Type B pancreatic cell (in vitro differentiated cells): ENCODE data around the gene EGFR. TPM values are rescaled to one million over a fixed set of nuclear protein-coding genes. Genes with fewer than 3 reads are reported as not detected.

Experiments
- DNase-seq: peaks from one replicate; pipeline ENCODE4 v3.0.0; 2021; ENCODE audit warnings: mixed read lengths; ENCODE audit not compliant: unreplicated experiment; ENCODE audit errors: extremely low spot score
- H3K27ac Mint-ChIP-seq: 2 replicates; pipeline ENCODE4 v1.8.0; 2021; ENCODE audit warnings: mild to moderate bottlenecking, mixed read lengths
- H3K27me3 Mint-ChIP-seq: 2 replicates; pipeline ENCODE4 v1.8.0; 2021; ENCODE audit warnings: mixed read lengths
- H3K36me3 Mint-ChIP-seq: 2 replicates; pipeline ENCODE4 v1.8.0; 2021; ENCODE audit warnings: mixed read lengths
- H3K4me1 Mint-ChIP-seq: one replicate; pipeline ENCODE4 v1.8.0; 2021; ENCODE audit warnings: mixed read lengths; ENCODE audit not compliant: unreplicated experiment
- H3K4me3 Mint-ChIP-seq: 2 replicates; pipeline ENCODE4 v1.8.0; 2021; ENCODE audit warnings: mild to moderate bottlenecking, mixed read lengths
- H3K9me3 Mint-ChIP-seq: 2 replicates; pipeline ENCODE4 v1.8.0; 2021; ENCODE audit warnings: mixed read lengths
- total RNA-seq: library from RNA; stranded (reverse); gene quantifications from 2 replicates; pipeline ENCODE4 v1.2.1, GENCODE V29; 2021; ENCODE audit warnings: low replicate concordance
- TF ChIP-seq, protein P1 (sequence below): fragments of 200-600 bp; sonication (generic); conservative IDR thresholded peaks from 2 replicates; pipeline ENCODE4 v1.5.0; 2021; ENCODE audit warnings: antibody characterized with exemption, mild to moderate bottlenecking

The EGFR gene
- total RNA-seq, 1 donor from 2014 or later, result 44.6 TPM

DNA sequence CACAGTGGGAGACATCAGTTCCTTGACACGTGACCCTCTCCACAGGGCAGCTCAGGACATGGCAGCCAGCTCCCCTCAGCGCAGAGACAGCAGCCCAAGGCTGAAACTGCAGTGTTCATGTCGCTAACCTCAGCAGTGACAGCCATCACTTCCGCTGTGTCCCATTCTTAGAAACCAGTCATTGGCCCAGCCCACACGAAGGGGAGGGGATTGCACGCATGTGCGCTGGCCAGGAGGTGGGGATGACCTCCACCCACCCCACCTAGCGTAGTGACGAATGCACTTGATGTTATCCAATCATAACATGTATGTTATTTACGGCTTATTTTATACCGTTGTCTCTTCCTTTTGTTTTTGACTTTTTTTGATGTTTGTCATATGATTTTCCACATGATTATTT is 36.9 kb upstream of the EGFR start:
- Mint-ChIP-seq H3K4me3 (no peak overlapping the region), H3K27me3 (no peaks in the 10 kb centered on the region), H3K27ac (no peak overlapping the region), H3K36me3 (no peaks in the 10 kb centered on the region), H3K4me1 (no peaks in the 10 kb centered on the region), H3K9me3 (peaks cover 9% of the 10 kb centered on the region)
- DNase-seq, result no peak
- TF ChIP-seq, protein P1, sequence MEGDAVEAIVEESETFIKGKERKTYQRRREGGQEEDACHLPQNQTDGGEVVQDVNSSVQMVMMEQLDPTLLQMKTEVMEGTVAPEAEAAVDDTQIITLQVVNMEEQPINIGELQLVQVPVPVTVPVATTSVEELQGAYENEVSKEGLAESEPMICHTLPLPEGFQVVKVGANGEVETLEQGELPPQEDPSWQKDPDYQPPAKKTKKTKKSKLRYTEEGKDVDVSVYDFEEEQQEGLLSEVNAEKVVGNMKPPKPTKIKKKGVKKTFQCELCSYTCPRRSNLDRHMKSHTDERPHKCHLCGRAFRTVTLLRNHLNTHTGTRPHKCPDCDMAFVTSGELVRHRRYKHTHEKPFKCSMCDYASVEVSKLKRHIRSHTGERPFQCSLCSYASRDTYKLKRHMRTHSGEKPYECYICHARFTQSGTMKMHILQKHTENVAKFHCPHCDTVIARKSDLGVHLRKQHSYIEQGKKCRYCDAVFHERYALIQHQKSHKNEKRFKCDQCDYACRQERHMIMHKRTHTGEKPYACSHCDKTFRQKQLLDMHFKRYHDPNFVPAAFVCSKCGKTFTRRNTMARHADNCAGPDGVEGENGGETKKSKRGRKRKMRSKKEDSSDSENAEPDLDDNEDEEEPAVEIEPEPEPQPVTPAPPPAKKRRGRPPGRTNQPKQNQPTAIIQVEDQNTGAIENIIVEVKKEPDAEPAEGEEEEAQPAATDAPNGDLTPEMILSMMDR, result no peak

DNA sequence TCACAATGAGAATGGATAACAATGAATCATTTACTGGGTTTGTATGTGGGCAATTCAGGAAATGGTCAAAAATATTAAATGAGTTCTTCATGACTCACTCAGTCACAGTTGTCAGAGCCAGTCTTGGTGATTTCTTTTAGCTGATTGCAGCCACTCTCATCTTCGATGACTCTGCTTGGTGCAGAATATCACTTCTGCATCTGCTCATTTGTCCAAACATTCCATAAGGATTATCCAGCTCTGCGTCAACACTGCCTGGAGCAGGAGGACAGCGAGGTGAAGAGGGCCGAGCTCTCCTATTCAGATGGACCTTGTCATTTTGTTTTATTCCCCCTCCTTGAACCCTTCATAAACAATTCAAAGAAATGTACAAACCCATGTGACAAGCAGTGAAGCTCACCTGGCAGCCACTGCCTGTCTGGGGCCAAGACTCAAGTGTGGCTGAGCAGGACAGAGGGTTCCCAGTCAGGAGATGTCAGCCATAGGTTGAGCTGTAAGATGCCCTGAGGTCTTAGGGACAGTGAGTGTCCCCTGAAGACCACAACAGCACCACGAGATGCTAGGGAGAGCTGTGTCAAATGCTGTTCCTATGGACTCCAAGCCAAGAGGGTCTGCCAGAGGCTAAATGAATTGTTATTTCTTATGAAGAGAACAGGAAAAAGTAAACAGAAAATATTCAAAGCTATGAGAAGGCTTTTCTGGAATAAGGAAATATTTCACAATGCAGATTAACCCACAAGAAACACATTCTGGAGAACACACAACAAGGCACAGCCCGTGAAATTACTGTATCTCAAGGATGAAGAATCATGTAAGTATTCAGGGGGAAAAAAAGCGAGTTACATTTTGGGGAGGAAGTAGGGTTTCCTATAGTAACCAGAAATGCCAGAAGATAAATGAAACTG is 33.1 kb upstream of the EGFR start:
- H3K9me3 Mint-ChIP-seq, result peaks cover 9% of the 10 kb centered on the region
- no peaks in the 10 kb centered on the region for H3K36me3 Mint-ChIP-seq
- TF ChIP-seq, protein P1, result no peak
- DNase-seq, result no peak
- no peaks in the 10 kb centered on the region for H3K27me3 Mint-ChIP-seq
- H3K4me3 Mint-ChIP-seq, result no peak overlapping the region
- H3K4me1 Mint-ChIP-seq, result no peaks in the 10 kb centered on the region
- H3K27ac Mint-ChIP-seq, result no peak overlapping the region

DNA sequence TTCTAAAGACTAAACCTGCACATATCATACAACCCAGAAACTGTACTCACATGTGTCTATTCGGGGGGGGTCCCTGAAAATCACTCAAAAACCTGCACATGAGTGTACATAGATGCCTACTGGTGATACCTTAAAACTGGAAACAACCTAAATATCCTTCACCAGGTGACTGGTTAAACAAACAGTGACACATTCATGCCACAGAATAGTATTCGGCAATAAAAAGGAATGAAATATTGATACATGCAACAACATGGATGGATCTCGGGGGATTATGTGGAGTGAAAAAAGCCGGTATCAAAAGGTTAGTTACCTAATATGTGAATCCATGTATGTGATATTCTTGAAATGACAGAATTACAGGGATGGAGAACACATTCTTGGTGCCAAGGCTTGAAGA is 32.1 kb upstream of the EGFR start:
- Mint-ChIP-seq H3K4me1 (no peaks in the 10 kb centered on the region), H3K4me3 (no peak overlapping the region), H3K36me3 (no peaks in the 10 kb centered on the region), H3K27me3 (no peaks in the 10 kb centered on the region), H3K9me3 (peaks cover 9% of the 10 kb centered on the region), H3K27ac (no peak overlapping the region)
- no peak for DNase-seq
- TF ChIP-seq, protein P1, result no peak

DNA sequence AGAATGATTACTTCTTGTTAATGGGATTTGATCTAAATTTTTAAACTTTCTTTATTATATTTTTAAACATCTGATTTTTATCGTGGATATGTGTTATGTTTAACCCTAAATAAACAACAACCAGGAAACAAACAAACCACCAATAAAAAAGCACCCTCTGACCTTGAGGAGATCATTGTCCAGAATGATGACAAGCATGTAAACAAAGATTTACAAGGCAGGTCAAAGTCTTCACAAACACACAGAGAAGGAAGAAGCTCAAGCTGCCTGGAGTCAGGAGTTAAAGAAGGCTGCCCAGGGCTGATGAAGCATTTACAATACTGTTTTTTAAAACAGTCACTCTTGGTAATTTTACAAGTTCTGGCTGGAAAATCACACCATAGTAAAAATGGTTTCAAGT is 31.0 kb upstream of the EGFR start:
- no peak for DNase-seq
- Mint-ChIP-seq H3K36me3 (no peaks in the 10 kb centered on the region), H3K27ac (no peak overlapping the region), H3K4me1 (no peaks in the 10 kb centered on the region), H3K9me3 (peaks cover 9% of the 10 kb centered on the region), H3K27me3 (no peaks in the 10 kb centered on the region), H3K4me3 (no peak overlapping the region)
- TF ChIP-seq, protein P1, result no peak

DNA sequence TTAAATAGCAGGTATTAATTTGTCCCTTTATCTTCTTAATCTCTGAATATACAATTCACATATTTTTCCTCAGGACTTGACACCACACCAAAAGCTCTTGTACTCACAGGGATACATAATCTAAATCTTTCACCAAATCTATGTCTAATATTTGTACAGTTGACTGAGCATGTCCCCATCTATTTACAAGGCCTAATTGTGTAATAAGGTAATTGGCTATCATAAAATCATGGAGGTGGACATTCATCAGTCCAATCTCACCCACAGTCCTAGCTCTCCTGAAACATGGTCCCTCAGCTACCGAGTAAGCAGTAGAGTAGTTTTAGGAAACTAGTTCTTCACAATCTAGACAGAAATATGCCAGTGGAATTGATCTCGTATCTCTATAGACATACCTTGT is 30.3 kb upstream of the EGFR start:
- Mint-ChIP-seq H3K9me3 (peaks cover 9% of the 10 kb centered on the region), H3K27me3 (no peaks in the 10 kb centered on the region), H3K27ac (no peak overlapping the region), H3K4me3 (no peak overlapping the region), H3K4me1 (no peaks in the 10 kb centered on the region), H3K36me3 (no peaks in the 10 kb centered on the region)
- DNase-seq, result no peak
- TF ChIP-seq, protein P1, result no peak
